Stimulated activated CD4-positive, alpha-beta T cell treated with anti-CD3 and anti-CD28 coated beads, Interleukin-4, amount 100 ng/mL, for 24 hours (primary cell): Measurements from ENCODE around the gene URB2.

ENCODE experiments used
- DNase-seq: peaks from one replicate; pipeline ENCODE4 v3.0.0-alpha.2; 2020

URB2 gene

GRCh38 chr1:229648406-229648805 lies 22.4 kb downstream of the URB2 start:
- no peak for DNase-seq

- no peak for DNase-seq
These were observed 24.0 kb downstream of the URB2 start for GRCh38 chr1:229650045-229650444.

DNA sequence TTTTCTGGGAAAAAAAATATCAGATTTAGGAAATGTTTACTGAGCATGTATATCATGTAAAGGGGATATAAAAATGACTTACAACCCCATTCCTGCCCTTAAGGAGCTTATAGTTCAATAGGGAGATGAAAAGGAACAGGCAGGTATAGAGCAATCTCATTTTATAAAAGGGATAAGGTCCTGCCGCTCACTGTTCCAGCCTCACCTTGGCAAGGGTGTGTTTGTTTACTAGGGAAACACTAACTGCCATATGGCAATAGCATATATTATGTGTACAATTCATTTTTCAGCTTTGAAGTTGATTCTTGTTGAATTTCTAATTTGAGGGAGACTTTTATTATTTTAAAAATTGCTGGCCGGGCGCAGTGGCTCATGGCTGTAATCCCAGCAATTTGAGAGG lies 25.5 kb downstream of the URB2 start:
- DNase-seq, result no peak

DNA sequence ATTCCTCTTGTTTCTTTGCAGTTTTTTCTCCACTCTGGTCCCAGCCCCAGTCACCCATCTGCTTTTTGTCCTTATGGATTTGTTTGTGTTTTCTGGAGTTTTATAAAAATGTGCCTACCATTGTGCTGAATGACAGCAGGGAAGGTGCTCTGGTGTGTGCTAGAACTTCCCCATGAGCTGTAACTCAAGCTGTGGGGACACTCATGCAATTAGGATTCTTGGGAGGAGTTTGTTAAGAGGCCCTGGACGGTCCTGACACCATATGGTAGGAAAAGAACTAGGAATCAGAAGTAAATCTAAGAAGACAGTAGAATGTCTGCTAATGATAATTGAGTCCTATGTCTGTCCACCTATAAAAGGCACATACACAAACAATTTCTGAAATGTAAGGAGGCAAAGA lies 27.4 kb downstream of the URB2 start:
- no peak for DNase-seq

GRCh38 chr1:229655781-229656180 lies 29.7 kb downstream of the URB2 start:
- DNase-seq, result no peak

- no peak for DNase-seq
These were observed 32.1 kb downstream of the URB2 start for GRCh38 chr1:229657993-229658755.

DNA sequence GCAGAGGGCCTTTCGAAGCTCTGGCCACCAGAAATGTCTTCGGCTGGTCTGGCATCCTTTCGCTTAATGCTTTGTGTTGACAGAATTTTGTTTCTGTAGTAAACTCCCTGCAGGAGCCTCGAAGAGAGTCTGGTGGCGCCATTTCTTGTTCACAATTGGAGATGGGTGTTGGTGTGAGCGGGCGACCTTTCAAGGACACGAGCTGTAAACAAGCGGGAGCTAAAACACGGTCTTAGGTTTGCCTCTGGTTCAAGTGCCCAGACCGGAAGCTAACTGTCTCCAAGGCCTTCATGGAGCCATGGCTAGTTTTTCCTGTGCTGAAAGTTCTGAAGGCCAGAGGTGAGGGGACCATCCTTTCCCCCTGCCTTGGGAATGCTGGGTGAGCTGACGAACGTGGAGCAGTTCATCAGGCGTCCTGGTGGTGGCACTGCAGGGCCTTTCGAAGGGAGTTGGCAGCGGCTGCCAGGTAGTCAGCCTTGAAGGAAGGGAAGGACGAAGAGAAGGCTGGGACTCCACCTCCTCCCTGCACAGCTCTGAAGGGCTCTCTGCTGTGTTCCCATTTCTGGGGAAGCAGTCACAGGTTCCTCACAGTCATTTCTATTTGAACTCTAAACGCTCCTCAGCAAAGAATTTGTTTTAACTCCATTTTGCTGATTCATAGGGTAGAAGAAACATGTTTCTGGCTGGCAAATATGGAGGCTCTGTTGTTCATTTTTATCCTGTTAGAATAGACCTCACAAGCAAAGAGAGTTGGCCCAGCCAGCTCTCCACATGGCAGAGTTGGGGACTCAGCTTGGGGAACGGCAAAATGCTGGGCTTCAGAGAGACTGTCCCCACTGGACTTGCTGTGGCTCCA lies 35.2 kb downstream of the URB2 start:
- DNase-seq, result peak; percentile 77

DNA sequence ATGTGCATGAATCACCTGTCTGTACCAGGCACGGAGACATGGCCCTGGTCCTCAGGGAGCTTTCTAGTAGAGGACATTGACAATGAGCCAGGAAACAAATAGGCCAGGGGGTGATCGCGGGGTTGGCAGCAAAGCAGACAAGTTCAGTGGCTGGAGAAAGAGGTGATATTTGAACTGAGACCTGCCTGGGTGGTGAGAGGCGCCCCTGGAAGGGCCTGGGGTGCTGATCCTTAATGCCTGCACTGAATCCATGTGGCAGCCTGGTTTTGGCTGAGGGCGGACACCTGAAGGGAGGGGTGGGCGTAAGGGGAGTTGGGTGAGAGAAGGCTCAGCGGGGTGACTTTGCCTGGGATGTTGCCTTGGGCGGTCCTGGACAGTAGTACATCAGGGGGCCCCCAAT lies 35.9 kb downstream of the URB2 start:
- DNase-seq, result no peak

DNA sequence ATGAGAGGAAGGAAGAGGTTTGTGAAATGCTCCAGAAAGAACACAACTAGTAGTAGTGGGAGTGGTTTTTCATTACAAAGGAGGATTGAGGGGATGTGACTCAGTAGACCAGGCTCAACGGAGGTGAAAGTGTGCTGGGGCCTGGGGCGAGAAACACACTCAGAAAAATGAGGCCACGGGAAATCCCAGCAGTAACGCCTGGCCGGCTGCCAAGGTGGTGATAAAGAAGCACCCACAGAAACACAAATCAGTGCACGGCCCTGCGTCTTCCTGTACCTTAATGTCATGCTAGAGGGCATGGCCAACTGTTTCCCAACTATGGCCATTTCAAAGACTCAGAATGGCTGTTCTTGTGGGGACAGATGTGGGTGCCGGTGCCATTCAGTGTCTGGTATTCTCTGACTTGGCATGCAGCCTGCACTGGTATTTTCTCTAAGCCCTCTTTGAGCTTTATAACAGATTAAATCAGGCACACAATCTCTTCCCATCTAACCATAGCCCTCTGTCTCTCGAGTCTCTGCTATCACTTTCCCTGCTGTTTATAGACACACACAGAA lies 38.2 kb downstream of the URB2 start:
- peak; percentile 88 for DNase-seq

DNA sequence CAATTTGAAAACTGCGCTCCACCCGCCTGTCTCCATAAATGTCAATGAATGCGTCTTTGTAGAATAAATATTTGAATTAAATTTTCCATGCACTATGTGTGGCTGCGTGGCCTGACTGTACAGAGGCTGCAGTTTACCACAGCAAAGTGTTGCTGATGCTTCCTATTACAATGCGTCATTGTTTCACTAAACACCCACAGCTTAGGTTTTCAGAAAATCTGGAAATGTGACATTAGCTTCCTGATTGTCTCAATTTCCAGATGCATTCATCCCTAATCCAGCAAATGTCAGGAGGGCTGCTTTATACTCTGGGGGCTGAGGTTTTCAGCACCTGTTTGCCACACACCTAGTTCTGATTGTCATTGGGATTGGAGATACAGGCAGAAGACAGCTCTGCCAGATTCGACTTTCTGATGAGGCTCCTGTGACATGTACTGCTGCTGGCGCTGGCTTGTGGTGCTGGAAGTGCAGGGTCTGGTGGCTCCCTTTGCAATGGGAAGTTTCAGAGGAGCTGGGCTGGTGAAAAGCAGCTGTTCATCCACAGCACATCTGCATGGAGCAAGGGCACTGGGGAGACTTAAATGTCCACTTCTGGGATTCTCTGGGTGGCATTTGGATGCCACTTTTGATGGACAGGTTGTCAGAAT lies 40.0 kb downstream of the URB2 start:
- no peak for DNase-seq

- DNase-seq, result no peak
These were observed 40.5 kb downstream of the URB2 start for GRCh38 chr1:229666585-229666984.

DNA sequence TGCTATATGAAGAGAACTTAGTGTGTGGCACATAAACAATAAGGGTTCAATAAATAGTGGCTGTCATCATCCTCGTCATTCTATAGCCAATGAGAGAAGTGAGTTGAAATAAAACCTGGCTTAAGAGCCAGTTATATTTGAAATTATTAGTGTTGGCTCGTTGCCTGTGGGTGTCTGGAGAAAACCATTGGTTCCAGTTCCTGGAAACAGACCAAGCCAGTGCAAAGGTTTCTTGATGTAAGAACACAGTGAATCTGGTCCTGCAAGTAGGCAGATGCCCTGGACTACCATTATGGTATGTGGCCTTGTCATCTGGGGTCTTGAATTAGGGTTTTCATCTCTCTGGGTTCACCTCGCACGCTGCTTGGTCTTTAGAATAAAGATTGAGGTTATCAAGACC lies 43.3 kb downstream of the URB2 start:
- DNase-seq, result no peak

- no peak for DNase-seq
These were observed 45.3 kb downstream of the URB2 start for GRCh38 chr1:229671310-229671709.

GRCh38 chr1:229672246-229672645 lies 46.2 kb downstream of the URB2 start:
- DNase-seq, result no peak

DNA sequence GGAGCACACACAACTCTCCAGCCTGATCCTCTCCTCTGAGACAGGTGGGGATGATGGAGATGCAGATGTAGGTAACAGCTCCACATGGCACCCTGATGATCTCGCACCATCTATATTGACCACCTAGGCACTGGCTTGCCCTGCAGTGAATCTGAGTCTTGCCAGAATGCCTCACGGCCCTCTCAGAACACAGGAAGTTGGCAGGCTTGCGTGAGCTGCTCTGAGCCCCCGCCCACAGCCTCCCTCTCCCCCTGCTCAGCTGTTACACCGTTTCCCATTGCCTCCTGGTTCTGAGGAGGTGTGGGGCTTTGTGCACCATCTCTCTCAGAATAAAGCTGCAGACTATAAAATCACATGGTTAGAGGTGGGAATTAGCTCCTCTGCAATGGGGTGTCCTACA lies 48.0 kb downstream of the URB2 start:
- no peak for DNase-seq

- no peak for DNase-seq
These were observed 49.3 kb downstream of the URB2 start for GRCh38 chr1:229675396-229675795.

DNA sequence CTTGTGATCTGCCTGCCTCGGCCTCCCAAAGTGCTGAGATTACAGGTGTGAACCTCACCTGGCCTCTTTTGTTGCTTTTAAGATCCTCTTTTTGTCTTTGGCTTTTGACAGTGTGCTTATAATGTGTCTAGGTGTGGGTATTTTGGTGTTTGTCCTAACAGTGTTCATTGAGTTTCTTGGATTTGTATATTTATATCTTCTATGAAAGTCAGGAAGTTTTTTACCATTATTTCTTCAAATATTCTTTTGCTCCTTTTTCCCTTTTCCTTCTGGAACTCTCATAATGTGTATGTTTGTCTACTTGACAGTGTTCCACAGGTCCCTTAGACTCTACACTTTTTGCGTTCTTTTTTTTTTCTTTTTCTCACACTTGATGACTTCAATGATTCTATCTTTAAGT lies 59.1 kb downstream of the URB2 start:
- DNase-seq, result no peak

- DNase-seq, result no peak
These were observed 63.2 kb downstream of the URB2 start for GRCh38 chr1:229689273-229689672.

DNA sequence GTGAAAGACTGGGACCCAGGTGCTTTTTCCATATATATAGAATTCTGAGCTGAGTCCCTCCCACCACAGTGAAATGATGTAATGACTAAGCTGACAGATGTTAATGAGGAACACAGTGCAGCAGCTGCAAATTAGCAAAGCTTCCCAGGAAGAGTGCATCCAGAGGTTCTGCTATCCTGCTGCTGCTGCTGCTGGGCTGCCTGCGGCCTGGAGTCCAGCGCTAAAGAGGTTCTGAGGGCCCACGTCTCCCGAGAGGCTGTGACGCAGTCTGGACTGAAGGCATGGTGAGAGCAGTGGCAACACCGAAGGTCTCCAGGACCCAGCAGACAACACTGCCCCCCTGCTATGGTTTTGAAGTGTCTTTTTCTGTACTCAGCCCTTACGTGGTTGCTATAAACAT lies 63.9 kb downstream of the URB2 start:
- no peak for DNase-seq

- no peak for DNase-seq
These were observed 64.6 kb downstream of the URB2 start for GRCh38 chr1:229690662-229691061.

GRCh38 chr1:229691362-229691761 lies 65.3 kb downstream of the URB2 start:
- DNase-seq, result no peak

GRCh38 chr1:229693129-229693900 lies 67.3 kb downstream of the URB2 start:
- no peak for DNase-seq
